ENCODE measurements around the gene PROX1. TPM values are rescaled to one million over a fixed set of nuclear protein-coding genes. Genes with fewer than 3 reads are reported as not detected.

Gene PROX1
- total and polyA plus RNA-seq, 2 of the 8 experiments (the other 6 are each of a cell fraction or from before 2014, with no cell fraction given): 0.30 to 2.0 TPM

DNA sequence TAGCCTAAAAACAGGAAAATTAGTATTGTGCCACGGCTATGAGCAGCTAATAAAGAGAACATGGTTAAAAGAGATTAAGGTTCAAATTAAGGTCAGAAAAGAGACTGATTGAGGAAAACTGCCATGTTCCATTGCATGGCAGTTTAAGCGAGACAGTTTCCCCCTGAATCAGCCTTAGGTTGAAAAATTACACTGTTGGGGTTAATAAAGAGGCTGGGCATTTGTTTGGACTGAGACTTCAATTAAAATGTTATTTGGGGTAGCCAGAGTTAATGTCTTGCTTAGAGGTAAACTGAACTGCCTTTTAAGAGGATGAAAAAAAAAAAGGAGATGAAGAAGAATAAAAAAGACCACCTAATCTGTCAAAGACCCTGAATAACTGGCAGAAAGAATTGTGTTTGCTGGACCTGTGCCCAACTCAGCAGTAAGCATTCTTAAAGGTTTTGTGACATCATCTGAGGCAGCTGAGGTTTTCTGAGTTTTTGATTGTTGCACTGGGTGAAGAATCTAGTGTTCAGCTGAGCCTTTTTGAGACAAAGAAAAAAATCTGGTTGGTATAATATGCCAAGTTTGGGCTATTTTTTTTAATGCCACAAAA lies 17.7 kb upstream of the PROX1 start:
- WGBS, 2 experiments (ENCODE audit: extremely low coverage in 1 of 2, insufficient coverage in 1 of 2, insufficient read length in 1 of 2, insufficient replicate concordance in 2 of 2, low coverage in 1 of 2, low lambda C conversion rate in 2 of 2, missing lambda C conversion rate in 1 of 2): 88% methylated on average over 2 of the region's 2 CpGs; no CpG with 5 or more reads in 1 of the 2 experiments
- no peaks in the 10 kb centered on the region for H4K20me1 ChIP-seq (replicated peaks in 1 of 2; ENCODE audit: control insufficient read depth in 1 of 2, insufficient read depth in 2 of 2, low read length in 2 of 2)
- TF ChIP-seq SIRT6 (IDR thresholded peaks at IDR 0.05; ENCODE audit: low read length): no peak
- no peak for TF ChIP-seq SIX5 (IDR thresholded peaks at IDR 0.05; ENCODE audit: low read depth, low read length)
- TF ChIP-seq SAP30 (IDR thresholded peaks at IDR 0.05; ENCODE audit: insufficient read depth, insufficient replicate concordance, low read length): no peak
- TF ChIP-seq CEBPB (IDR thresholded peaks at IDR 0.05; ENCODE audit: low read depth, low read length): no peak

More for the DNA sequence above, 17.7 kb upstream of the PROX1 start:
- H3K4me2 ChIP-seq (ENCODE audit: insufficient read depth in 1 of 2, low read depth in 2 of 2, low read length in 2 of 2): no peak overlapping the region
- no peak overlapping the region for H2BK15ac ChIP-seq (ENCODE audit: low read length)
- no peak overlapping the region for H2BK5ac ChIP-seq (ENCODE audit: low read depth, low read length)
- H3K27ac ChIP-seq (ENCODE audit: low read depth, low read length): no peak overlapping the region
- no peak overlapping the region for H3K4ac ChIP-seq (replicated peaks; ENCODE audit: insufficient read length, low read depth, low read length)
- no peak overlapping the region for H3K4me3 ChIP-seq (ENCODE audit: extremely low read depth in 1 of 4, insufficient read depth in 2 of 4, low read depth in 3 of 4, low read length in 4 of 4)
- no peak overlapping the region for H2BK120ac ChIP-seq (replicated peaks; ENCODE audit: low read depth, low read length)
- H4K91ac ChIP-seq (replicated peaks; ENCODE audit: insufficient read length, low read length): no peak overlapping the region
- no peaks in the 10 kb centered on the region for H3K4me1 ChIP-seq (replicated peaks in 1 of 4; ENCODE audit: control insufficient read depth in 3 of 4, insufficient read depth in 4 of 4, low read length in 3 of 4)
- no peaks in the 10 kb centered on the region for H3K23me2 ChIP-seq (ENCODE audit: low read depth, low read length)
- peaks cover 0 to 2% (median 0%) of the 10 kb centered on the region in 4 experiments; a peak in 1 of 7 replicates for H3K27me3 ChIP-seq (replicated peaks in 1 of 4; ENCODE audit: control insufficient read depth in 3 of 4, extremely low read depth in 1 of 4, insufficient read depth in 3 of 4, low read length in 3 of 4)
- H2AFZ ChIP-seq (ENCODE audit: low read length): no peak overlapping the region
- H2AK5ac ChIP-seq (ENCODE audit: low read depth, low read length): no peak overlapping the region
- no peaks in the 10 kb centered on the region for H3K79me1 ChIP-seq (ENCODE audit: low read depth, low read length)
- ChIA-PET POLR2A (ENCODE audit: partially characterized antibody) (no interaction called here), CTCF (ENCODE audit: partially characterized antibody) (interaction anchor here (0.6 to 1.4 kb wide), 2 partner anchors 10 to 38 kb away, joined by 3 read pairs; no protein-coding TSS in a partner anchor)
- no peak overlapping the region for H3K14ac ChIP-seq (ENCODE audit: insufficient read length)
- no peak overlapping the region for H3K18ac ChIP-seq (ENCODE audit: extremely low read depth, low read length)
- H3K36me3 ChIP-seq (ENCODE audit: control insufficient read depth in 2 of 4, insufficient read depth in 4 of 4, low read length in 3 of 4): no peaks in the 10 kb centered on the region
- no peak overlapping the region for H3K23ac ChIP-seq (ENCODE audit: insufficient read length)
- H2BK12ac ChIP-seq (ENCODE audit: low read depth, low read length): no peak overlapping the region
- FAIRE-seq (no peak), DNase-seq (ENCODE audit: low read depth in 1 of 2, low spot score in 2 of 2) (no peak)
- no peak overlapping the region for H3K56ac ChIP-seq (replicated peaks; ENCODE audit: insufficient read length, low read depth, low read length)
- no peak overlapping the region for H4K8ac ChIP-seq (ENCODE audit: extremely low read depth, insufficient read depth, low read length)
- no peaks in the 10 kb centered on the region for H3K9me3 ChIP-seq (ENCODE audit: insufficient read depth in 2 of 2, low read depth in 1 of 2, low read length in 1 of 2)
- no peak overlapping the region for H4K5ac ChIP-seq (ENCODE audit: insufficient read length, low read depth, low read length)
- no peaks in the 10 kb centered on the region for H3K79me2 ChIP-seq (ENCODE audit: control insufficient read depth in 1 of 2, insufficient read depth in 2 of 2, low read length in 2 of 2)
- no peak overlapping the region for H3K9ac ChIP-seq (replicated peaks in 1 of 4; ENCODE audit: extremely low read depth in 1 of 4, low read depth in 3 of 4, low read length in 3 of 4)
- no peak overlapping the region for H2BK20ac ChIP-seq (ENCODE audit: low read length)
